K562 (cell line): ENCODE data around the gene NUAK1. TPM values are rescaled to one million over a fixed set of nuclear protein-coding genes. Genes with fewer than 3 reads are reported as not detected.

Source experiments
- HMGN3 ChIP-seq: IDR thresholded peaks from 2 replicates; pipeline ENCODE4 v1.6.1; 2011; ENCODE audit warnings: borderline replicate concordance, low read depth, mild to moderate bottlenecking, mixed read lengths, low read length; ENCODE audit not compliant: insufficient read length; ENCODE audit errors: extremely low read depth
- KLF16 ChIP-seq: IDR thresholded peaks from 2 replicates; pipeline ENCODE4 v1.6.1; 2016; ENCODE audit warnings: antibody characterized with exemption
- SMARCA4 ChIP-seq: fragments of 450-650 bp; IDR thresholded peaks from 2 replicates; pipeline ENCODE4 v1.6.1; 2016
- ZNF318 ChIP-seq, 2 experiments: fragments of 450-650 bp; IDR thresholded peaks; 2 replicates each; pipeline ENCODE4 v1.6.1; 2016; ENCODE audit warnings: mild to moderate bottlenecking in 2 of 2, borderline replicate concordance in 1 of 2, low read depth in 1 of 2, moderate library complexity in 1 of 2
- ZNF354B ChIP-seq: fragments of 250-450 bp; sonication (Bioruptor Pico); IDR thresholded peaks from 2 replicates; pipeline ENCODE4 v1.4.0; 2020
- polyA plus RNA-seq, 8 experiments: library from polyadenylated mRNA; depleted of rRNA in 4 of 8; stranded (reverse) in 5 of 8; unstranded in 3 of 8; fragments of >200 nt; fragmentation: Nextera tagmentation in 2 of 8; fragmentation: Illumina TruSeq in 1 of 8; extraction: Ambion mirVana in 2 of 8; extraction: Trizol in 1 of 8; gene quantifications; 2 replicates each; pipeline versions ENCODE4 v1.2.1 to v1.2.3, GENCODE V29; 2011 to 2014; ENCODE audit warnings: inconsistent platforms in 1 of 8, missing spikeins in 1 of 8
- total RNA-seq, 7 experiments: library from RNA; depleted of rRNA in 6 of 7; stranded (reverse); fragments of >200 nt in 6 of 7; fragmentation: Illumina TruSeq in 2 of 7; extraction: Trizol in 2 of 7; gene quantifications; 2 replicates each; pipeline versions ENCODE4 v1.2.1 to v1.2.3, GENCODE V29; 2011 to 2021; ENCODE audit warnings: low replicate concordance in 1 of 7

NUAK1 gene
- total and polyA plus RNA-seq, 9 of the 15 experiments (the other 6 are each of a cell fraction or from before 2014, with no cell fraction given), result 0.02 TPM; not detected in 8

- TF ChIP-seq HMGN3, result no peak
- no peak for TF ChIP-seq ZNF318 (IDR thresholded peaks at IDR 0.05; ENCODE audit: borderline replicate concordance in 1 of 2, low read depth in 1 of 2)
- TF ChIP-seq ZNF354B (CRISPR knock-in tag), result no peak
- TF ChIP-seq KLF16, result no peak
- no peak for TF ChIP-seq SMARCA4
These were observed 25.0 kb upstream of the NUAK1 start (continued) for GRCh38 chr12:106163712-106164111.
